OCI-M2 (cell line): ENCODE measurements around the gene CSF3.

ENCODE experiments used
- DNase-seq: peaks from one replicate; lab custom pipeline; 2025; ENCODE audit not compliant: unreplicated experiment; lab: John Stamatoyannopoulos, UW

Gene CSF3, protein sequence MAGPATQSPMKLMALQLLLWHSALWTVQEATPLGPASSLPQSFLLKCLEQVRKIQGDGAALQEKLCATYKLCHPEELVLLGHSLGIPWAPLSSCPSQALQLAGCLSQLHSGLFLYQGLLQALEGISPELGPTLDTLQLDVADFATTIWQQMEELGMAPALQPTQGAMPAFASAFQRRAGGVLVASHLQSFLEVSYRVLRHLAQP

DNA sequence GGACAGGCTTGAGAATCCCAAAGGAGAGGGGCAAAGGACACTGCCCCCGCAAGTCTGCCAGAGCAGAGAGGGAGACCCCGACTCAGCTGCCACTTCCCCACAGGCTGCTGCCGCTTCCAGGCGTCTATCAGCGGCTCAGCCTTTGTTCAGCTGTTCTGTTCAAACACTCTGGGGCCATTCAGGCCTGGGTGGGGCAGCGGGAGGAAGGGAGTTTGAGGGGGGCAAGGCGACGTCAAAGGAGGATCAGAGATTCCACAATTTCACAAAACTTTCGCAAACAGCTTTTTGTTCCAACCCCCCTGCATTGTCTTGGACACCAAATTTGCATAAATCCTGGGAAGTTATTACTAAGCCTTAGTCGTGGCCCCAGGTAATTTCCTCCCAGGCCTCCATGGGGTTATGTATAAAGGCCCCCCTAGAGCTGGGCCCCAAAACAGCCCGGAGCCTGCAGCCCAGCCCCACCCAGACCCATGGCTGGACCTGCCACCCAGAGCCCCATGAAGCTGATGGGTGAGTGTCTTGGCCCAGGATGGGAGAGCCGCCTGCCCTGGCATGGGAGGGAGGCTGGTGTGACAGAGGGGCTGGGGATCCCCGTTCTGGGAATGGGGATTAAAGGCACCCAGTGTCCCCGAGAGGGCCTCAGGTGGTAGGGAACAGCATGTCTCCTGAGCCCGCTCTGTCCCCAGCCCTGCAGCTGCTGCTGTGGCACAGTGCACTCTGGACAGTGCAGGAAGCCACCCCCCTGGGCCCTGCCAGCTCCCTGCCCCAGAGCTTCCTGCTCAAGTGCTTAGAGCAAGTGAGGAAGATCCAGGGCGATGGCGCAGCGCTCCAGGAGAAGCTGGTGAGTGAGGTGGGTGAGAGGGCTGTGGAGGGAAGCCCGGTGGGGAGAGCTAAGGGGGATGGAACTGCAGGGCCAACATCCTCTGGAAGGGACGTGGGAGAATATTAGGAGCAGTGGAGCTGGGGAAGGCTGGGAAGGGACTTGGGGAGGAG lies at the start of gene CSF3:
Gene CSF3, plus strand, starts transcription at position 436 of the 993 bp plus-strand sequence. Its CDS starts 35 bp downstream, at position 471.
- DNase-seq, result no peak

DNA sequence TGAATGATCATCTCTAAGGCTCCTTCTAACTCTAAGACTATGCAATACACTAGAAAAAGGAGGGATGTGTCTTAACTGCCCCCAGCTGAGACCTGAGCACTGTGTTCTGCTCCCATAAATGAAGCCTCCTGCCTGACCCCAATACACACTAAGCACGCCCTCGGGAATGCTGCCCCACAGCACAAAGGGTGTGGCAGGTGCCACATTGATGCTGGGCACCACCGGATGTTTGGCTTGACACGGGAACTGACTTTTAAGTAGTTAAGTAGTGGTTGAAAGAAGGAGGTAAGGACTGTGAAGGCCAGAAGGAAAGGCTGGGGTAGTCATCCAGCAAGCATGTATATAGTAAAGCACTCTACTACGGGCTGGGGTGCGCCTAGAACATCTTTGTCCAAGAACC lies 48.5 kb upstream of the CSF3 start:
- no peak for DNase-seq

DNA sequence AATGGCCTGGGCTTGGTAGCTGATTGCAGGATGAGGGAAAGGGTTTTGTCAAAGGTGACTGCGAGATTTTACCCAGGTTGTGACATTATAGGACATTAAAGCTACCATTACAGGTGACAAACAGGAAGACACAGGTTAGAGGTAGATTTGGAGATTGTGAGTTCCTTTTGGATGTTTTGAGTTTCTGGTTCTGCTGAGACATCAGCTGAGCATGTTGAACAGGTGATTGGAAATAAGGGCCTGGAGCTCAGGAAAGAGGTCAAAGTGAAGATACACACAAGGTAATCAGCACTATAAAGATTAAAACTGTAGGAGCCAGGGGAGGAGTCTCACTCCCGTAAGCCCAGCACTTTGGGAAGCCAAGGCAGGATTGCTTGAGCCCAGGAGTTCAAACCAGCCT lies 46.5 kb upstream of the CSF3 start:
- no peak for DNase-seq

DNA sequence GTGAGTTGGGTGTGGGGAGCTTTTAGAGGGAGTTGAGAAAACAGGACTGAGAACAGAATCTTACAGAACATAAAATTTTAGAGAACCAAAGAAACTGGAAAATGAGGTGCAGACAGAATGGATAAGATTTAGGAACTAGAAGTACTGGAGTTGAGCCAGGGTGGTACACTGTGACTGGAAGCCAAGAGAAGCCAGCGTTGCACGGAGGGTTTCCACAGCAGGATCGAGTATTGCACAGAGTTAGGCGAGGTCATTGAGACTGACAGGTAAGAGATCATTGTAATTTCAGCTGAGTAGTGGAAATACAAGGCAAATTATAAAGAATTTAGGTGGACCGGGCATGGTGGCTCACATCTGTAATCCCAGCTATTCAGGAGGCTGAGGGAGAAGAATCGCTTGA lies 45.9 kb upstream of the CSF3 start:
- no peak for DNase-seq

DNA sequence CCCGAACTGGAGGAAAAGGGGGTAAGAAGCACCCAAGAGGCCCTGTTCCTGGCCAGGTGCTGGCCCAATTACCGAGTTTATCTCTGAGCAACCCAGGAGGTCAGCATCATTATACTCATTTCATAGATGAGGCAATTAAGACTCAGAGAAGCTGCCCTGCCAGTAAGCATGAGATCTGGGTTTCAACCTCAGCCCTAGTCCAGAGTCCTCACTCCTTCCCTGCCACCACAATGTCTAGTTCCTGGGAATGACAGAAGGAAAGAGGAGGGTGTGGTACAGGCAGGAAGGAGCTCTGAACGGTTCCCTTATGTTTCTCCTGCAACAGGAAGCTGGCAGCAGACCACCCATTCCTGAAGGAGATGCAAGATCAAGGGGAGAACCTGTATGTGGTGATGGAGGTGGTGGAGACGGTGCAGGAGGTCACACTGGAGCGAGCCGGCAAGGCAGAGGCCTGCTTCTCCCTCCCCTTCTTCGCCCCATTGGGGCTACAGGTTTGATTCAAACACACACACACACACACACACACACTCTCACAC lies 45.0 kb upstream of the CSF3 start:
- DNase-seq, result no peak

DNA sequence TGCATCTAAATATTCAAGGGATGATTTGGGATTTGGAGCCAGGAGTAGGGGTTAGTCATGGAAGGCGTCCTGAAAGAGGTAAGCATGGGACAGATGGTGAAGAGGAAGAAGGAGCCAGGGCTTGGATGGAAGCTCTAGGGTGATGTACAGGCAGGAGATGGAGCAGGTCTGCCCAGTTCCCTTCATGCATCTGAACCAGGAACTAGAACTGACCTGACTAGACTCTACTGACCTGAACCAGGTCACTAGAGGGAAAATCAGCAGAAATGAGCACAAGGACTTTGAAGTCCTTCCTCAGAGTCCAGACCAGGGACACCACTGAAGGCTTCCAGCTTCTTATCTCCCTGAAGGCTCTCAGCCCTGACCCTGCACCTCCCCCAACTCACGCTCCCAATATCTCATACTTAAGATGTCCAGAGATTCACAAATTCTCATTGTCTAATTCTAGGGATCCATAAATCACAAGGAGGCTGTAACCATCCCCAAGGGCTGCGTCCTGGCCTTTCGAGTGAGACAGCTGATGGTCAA lies 44.1 kb upstream of the CSF3 start:
- no peak for DNase-seq

DNA sequence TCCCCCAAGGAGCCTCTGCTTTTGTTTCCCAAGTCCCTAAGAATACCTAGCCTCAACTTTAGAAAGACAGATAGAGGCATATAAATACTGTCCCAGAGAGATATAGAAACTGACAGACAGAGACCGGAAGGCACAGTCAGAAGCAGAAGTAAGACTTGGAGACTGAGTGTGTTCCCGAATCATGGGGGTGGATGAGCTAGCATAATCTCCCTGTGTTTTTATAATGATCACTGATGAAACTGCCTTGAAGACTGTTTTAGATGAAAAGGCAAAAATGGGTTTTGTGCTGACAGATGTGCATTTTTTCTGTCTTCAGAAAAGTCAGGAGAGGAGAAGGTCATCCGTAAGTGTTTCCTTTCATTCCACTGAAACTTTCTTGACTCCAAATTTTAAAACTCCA lies 43.0 kb upstream of the CSF3 start:
- DNase-seq, result no peak

DNA sequence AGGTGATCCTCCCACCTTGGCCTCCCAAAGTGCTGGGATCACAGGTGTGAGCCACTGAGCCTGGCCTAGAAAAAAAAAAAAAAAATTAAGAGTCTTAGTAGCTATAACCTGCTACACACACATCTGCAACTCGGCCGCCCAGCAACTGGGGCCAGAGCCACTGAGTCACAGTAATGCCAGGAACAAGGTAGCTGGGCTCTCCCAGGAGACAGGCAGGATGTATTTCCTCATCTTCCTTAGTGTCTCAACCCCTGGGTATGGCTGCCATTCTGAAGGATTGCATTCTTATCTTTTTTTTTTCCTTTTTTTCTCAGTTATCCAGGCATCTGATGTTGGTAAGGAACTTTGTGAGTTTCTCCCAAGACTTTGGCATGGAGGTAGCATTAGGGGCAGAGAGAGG lies 41.7 kb upstream of the CSF3 start:
- no peak for DNase-seq

DNA sequence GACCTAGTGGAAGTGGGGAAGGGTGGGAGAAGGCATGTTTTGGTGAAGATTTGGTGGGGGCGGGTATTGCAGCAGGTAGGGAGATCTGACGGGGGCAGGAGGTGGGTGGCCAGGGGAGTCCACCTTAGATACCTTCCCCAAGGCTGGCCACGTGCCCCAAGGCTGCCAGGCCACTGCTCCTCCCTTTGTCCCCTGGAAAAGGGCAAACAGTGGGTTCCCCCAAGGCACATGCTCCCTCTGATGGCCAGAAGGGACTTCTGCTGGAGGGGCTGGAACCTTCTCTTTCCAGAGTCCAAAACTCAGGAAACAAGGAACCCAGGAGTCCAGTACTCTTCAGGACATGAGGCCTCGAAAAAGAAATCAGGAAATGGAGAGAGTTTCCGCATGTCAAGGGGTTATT lies 40.8 kb upstream of the CSF3 start:
- no peak for DNase-seq

DNA sequence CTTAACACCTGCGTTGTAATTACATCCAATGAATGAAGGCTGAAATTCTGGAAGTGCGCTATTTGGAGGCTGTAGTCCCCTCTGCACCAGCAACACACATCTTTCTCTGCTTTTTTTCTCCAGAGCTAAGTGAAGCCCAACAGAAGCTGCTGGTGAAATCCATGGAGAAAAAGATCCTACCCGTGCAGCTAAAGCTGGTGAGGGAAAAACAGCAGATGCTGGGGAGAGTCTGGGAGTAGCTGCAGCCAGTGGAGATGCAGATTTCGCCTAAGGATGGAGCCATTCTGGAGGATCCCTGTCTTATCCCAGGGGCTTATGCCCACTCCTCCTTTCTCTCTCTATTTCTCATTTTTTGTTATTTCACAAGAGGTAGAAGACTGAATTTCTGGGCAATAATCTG lies 39.4 kb upstream of the CSF3 start:
- DNase-seq, result no peak

DNA sequence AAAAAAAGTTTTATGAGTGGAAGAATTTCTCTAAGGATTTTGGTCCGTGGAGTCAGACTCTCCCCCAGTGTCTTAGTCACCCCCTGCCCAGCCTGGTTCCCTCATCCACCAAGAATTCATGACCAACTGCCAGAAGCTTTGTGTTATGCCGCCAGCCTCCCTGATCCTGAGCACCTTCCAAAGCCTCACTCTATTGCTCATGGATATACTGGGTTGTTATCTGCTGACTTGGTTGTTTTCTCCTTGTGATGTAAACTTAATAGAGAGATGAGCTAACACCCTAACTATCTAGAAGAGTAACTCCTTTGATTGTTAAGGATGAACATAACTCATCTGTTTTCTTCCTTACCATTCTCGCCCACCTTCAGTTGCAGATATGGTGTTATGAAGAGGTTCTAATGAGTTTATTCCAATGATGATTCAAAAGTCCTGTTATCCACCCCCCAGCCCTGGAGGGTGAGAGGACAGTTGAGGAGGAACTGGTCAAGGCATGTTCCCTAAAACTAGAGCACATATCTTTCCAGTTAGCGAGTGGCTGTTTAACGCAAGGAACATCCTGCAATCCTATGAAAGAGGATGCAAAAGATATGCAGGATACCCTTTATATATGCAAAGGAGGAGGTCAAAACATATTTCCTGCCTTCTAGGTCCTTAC lies 36.1 kb upstream of the CSF3 start:
- no peak for DNase-seq

DNA sequence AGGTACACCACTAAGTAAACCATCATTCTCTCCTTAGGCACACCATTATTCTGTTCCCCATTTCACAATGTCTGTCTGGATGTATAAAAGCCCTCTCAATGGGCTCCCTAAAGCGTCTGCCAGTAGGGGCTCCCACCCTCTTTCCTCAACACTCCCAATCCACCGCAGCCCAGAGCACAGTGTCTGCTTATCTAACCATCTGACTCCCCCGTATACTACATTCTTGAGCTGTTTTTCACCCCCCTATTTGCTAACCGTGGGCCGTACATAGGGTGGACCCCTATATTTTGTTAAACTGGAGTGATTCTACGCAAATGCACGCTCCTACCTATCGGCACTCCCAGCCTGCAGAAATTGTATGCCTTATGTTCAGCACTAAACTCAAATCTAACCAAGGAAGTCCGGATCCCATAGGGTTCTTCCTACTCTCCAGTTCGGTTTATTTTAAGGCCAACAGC lies 35.3 kb upstream of the CSF3 start:
- peak; percentile 40 for DNase-seq

DNA sequence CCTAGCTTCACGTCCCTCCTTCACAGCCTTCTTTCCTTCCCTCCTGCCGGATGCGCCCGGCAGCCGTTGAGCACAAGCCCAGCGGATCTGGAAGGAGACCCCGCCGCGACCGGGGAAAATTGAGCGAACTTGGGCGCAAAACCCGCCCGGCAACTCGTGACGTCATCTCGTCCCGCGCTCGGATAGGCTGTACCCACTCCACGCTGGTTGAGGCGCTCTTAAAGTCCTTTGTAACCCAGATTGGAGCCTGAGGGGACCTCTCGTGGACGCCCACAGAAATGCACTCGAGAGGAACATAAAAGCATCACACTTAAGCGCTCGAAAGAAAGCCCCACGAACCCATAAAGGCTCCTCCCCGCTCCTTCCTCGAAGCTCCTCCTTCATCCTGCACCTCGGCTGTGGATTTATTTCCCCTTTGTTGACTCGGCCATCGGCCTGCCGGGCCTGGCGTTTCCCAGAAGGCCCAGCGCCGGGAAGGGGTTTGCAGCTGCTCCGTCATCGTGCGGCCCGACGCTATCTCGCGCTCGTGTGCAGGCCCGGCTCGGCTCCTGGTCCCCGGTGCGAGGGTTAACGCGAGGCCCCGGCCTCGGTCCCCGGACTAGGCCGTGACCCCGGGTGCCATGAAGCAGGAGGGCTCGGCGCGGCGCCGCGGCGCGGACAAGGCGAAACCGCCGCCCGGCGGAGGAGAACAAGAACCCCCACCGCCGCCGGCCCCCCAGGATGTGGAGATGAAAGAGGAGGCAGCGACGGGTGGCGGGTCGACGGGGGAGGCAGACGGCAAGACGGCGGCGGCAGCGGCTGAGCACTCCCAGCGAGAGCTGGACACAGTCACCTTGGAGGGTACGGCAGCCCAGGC lies 34.7 kb upstream of the CSF3 start, which contains the start of gene PSMD3:
Gene PSMD3, plus strand, starts transcription at position 457 of the 856 bp plus-strand sequence. Its CDS starts 164 bp downstream, at position 621.
- peak; percentile 92 for DNase-seq

DNA sequence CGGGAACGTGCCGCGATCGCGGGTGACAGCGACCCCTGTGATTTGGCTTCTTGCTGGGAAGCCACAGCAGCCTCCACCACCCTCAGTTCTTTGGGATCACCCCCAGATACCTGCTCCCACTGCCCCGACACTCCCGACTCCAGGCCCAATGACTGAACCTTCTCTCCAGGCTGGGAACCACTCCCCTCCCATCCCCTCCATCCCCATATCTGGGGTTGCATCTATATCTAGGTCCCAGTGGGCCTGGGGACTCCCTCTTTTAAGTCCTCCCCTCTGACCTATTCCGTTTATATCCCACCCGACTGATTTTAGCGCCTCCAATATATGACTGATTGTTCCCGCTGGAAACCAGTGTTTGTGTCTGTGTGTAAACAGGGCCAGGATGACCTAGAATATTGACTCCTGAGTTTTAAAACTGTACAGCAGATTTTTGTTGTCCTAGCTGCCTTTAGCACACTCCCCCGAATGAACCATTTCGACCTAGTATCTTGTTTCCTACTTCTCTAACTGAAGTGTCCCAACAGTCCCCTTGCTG lies 34.0 kb upstream of the CSF3 start:
- no peak for DNase-seq

DNA sequence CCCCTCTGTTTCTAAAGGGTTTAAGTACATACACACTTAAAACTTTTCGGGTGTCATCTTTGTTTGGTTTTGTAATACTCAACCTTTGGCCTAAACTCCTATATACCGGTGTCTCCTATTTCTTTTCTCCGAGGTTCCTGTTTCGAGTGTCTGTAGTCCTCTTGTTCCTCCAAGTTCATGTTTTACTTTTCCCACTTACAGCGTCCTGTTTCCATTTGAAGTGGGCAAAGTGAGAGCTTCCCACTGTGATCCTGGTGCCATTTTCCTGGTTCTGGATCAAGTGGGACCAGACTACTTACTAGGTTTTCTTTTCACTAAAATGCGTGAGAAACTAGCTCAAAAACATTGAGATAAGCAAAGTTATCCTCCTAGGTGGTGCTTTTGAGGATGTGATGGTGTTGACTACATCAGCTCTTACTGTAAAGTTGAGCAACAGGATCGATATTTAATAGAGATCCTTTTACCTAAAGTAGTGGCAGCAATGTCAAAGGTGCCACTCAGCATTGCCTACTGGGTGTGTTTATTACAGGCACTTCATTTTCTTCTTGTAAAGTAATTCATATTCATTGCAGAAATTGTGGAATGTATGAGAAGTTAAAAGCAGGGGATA lies 33.4 kb upstream of the CSF3 start:
- no peak for DNase-seq

DNA sequence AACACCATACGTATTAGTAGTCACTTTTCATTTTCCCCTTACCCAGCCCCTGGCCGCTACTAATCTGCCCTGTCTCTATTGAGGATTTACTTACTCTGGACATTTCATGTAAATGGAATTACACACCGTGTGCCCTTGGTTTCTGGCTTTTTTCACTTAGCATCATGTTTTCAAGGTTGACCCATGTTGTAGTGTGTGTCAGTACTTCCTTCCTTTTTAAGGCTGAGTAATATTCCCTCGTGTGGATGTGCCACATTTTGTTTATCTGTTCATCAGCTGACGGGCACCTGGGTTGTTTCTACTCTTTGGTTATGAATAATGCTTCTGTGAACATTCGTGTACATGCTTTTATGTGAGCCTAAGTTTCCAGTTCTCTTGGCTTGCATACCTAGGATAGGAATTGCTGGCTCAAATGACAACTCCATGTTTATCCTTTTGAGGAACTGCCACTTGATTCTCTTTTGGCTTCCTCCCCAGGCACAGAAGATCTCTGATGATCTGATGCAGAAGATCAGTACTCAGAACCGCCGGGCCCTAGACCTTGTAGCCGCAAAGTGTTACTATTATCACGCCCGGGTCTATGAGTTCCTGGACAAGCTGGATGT lies 26.9 kb upstream of the CSF3 start:
- no peak for DNase-seq

DNA sequence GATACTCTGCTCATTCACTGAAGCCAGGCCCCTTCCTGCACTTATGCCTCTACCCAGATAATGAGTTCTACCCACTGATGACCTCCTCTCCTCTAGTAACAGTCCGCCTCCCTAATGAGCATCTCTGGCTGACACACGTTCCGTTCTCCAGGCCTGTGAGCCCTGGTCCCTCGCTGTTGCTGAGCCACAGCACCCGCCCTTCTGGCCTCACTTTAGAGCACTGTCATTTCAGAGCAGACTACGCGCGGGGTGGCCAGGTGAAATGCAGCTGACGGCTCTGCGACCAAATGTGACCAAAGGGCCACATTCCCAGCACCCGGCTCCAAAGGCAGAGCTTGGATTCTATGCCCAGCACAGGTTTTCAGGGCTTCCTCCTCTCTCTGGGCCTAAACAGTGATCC lies 20.8 kb upstream of the CSF3 start:
- DNase-seq, result no peak

DNA sequence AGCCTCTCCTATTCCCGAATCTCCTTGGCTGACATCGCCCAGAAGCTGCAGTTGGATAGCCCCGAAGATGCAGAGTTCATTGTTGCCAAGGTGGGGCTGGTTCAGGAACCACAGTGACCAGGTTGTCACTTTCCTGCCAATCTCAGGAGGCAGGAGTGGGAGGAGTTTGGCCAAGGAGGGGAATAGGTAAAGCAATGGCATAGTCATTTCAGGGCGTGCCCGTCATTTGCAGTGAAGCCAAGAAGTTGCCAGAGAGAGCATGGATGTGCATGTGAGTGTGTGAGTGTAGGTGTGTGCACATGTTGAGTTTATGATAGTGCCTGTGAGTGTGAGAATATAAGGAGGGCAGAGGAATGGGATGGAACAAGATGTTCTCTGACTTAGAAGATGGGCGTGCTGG lies 19.8 kb upstream of the CSF3 start:
- no peak for DNase-seq

DNA sequence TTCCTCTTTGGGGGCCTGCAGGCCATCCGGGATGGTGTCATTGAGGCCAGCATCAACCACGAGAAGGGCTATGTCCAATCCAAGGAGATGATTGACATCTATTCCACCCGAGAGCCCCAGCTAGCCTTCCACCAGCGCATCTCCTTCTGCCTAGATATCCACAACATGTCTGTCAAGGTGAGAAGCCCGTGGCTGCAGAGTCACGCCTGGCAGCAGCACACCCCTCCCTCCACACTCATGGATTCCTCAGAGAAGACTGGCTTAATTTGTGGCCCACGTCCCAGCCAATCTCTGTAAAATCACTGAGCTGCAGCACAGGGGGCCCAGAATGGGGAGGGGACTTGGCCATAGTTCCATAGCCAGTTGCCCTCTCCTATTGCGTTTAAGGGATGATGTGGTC lies 19.1 kb upstream of the CSF3 start:
- DNase-seq, result no peak
